CD4-positive, alpha-beta memory T cell (primary cell): Measurements from ENCODE around the gene ZBTB18. TPM values are rescaled to one million over a fixed set of nuclear protein-coding genes. Genes with fewer than 3 reads are reported as not detected.

ENCODE experiments used
- CTCF ChIA-PET: fragments of 350-600 bp; sonication (Branson Sonifier 250); formaldehyde crosslinking; loops from one replicate; lab custom pipeline; 2021; ENCODE audit warnings: inconsistent platforms; ENCODE audit not compliant: partially characterized antibody; lab: Charles Lee
- POLR2A ChIA-PET: fragments of 350-600 bp; sonication (Branson Sonifier 250); formaldehyde crosslinking; loops from one replicate; lab custom pipeline; 2021; ENCODE audit not compliant: partially characterized antibody; lab: Charles Lee
- DNase-seq, 5 donors: peaks; one replicate each; pipeline versions ENCODE4 v3.0.0 to v3.0.0-alpha.2; 2020 to 2022; ENCODE audit warnings: mixed read lengths in 1 of 5
- H3K27ac ChIP-seq: one replicate; pipeline ENCODE4 v1.7.0; 2013; ENCODE audit warnings: low read depth, low read length
- H3K27me3 ChIP-seq: 2 replicates; pipeline ENCODE4 v1.7.0; 2013; ENCODE audit warnings: mild to moderate bottlenecking, low read length, moderate library complexity; ENCODE audit not compliant: insufficient read depth
- H3K36me3 ChIP-seq: 2 replicates; pipeline ENCODE4 v1.7.0; 2013; ENCODE audit warnings: mild to moderate bottlenecking, low read length, moderate library complexity; ENCODE audit not compliant: insufficient read depth
- H3K4me1 ChIP-seq: 2 replicates; pipeline ENCODE4 v1.7.0; 2013; ENCODE audit warnings: mild to moderate bottlenecking, low read length, moderate library complexity; ENCODE audit not compliant: insufficient read depth
- H3K4me3 ChIP-seq, 2 donors: one replicate each; pipeline ENCODE4 v1.7.0; 2013; ENCODE audit warnings: low read length in 2 of 2, mild to moderate bottlenecking in 1 of 2
- H3K9me3 ChIP-seq, 2 donors: one replicate each; pipeline ENCODE4 v1.7.0; 2013; ENCODE audit warnings: low read length in 2 of 2, control low read depth in 1 of 2; ENCODE audit not compliant: control insufficient read depth in 1 of 2
- H3K27ac Mint-ChIP-seq, 7 donors: one replicate each; pipeline ENCODE4 v1.8.0; 2020 to 2021; ENCODE audit warnings: mixed read lengths in 7 of 7, mild to moderate bottlenecking in 6 of 7, inconsistent platforms in 3 of 7, moderate library complexity in 3 of 7
- H3K27me3 Mint-ChIP-seq, 2 donors: one replicate each; pipeline ENCODE4 v1.8.0; 2020 to 2021; ENCODE audit warnings: mixed read lengths in 2 of 2
- H3K36me3 Mint-ChIP-seq, 2 donors: one replicate each; pipeline ENCODE4 v1.8.0; 2020 to 2021; ENCODE audit warnings: mixed read lengths in 2 of 2, inconsistent platforms in 1 of 2, mild to moderate bottlenecking in 1 of 2
- H3K4me1 Mint-ChIP-seq, 4 donors: one replicate each; pipeline ENCODE4 v1.8.0; 2020 to 2021; ENCODE audit warnings: mixed read lengths in 4 of 4, mild to moderate bottlenecking in 1 of 4
- H3K4me3 Mint-ChIP-seq, 8 donors: one replicate each; pipeline ENCODE4 v1.8.0; 2020 to 2021; ENCODE audit warnings: mixed read lengths in 8 of 8, mild to moderate bottlenecking in 7 of 8, moderate library complexity in 6 of 8, inconsistent platforms in 3 of 8
- H3K9me3 Mint-ChIP-seq, 8 donors: one replicate each; pipeline ENCODE4 v1.8.0; 2020 to 2021; ENCODE audit warnings: mixed read lengths in 8 of 8, mild to moderate bottlenecking in 5 of 8, inconsistent platforms in 3 of 8, moderate library complexity in 1 of 8
- intact Hi-C: fragments of 100-400 bp; cut with micrococcal nuclease; formaldehyde crosslinking; loops from one replicate; pipeline ENCODE4 v1.15.1; 2023
- polyA plus RNA-seq, 2 donors: library from polyadenylated mRNA; unstranded; fragments of 300-500 nt; fragmentation: Illumina TruSeq; gene quantifications; one replicate each; pipeline ENCODE4 v1.2.3, GENCODE V29; 2021
- total RNA-seq, 2 experiments: library from RNA; stranded (reverse); gene quantifications; one replicate each; pipeline ENCODE4 v1.2.3, GENCODE V29; 2021

The ZBTB18 gene
- total and polyA plus RNA-seq, 4 experiments from 2014 or later, result 1.5 to 65.3 (median 32.4) TPM

- no peak overlapping the region for H3K27ac Mint-ChIP-seq
- peaks cover 4 to 6% of the 10 kb centered on the region in 2 donors for H3K27me3 Mint-ChIP-seq
- no peaks in the 10 kb centered on the region for H3K9me3 Mint-ChIP-seq
- POLR2A ChIA-PET, result no interaction called here
- H3K36me3 Mint-ChIP-seq, result no peaks in the 10 kb centered on the region
- H3K4me1 Mint-ChIP-seq, result no peaks in the 10 kb centered on the region
- intact Hi-C loops, result no loop called here
- no peak for DNase-seq
- CTCF ChIA-PET, result no interaction called here
- Histone ChIP-seq H3K36me3 (no peaks in the 10 kb centered on the region), H3K27ac (no peak overlapping the region), H3K9me3 (no peaks in the 10 kb centered on the region), H3K27me3 (no peaks in the 10 kb centered on the region), H3K4me3 (no peak overlapping the region), H3K4me1 (no peaks in the 10 kb centered on the region)
- no peak overlapping the region for H3K4me3 Mint-ChIP-seq
Observed at GRCh38 chr1:244022864-244023440, 28.1 kb upstream of the ZBTB18 start.

DNA sequence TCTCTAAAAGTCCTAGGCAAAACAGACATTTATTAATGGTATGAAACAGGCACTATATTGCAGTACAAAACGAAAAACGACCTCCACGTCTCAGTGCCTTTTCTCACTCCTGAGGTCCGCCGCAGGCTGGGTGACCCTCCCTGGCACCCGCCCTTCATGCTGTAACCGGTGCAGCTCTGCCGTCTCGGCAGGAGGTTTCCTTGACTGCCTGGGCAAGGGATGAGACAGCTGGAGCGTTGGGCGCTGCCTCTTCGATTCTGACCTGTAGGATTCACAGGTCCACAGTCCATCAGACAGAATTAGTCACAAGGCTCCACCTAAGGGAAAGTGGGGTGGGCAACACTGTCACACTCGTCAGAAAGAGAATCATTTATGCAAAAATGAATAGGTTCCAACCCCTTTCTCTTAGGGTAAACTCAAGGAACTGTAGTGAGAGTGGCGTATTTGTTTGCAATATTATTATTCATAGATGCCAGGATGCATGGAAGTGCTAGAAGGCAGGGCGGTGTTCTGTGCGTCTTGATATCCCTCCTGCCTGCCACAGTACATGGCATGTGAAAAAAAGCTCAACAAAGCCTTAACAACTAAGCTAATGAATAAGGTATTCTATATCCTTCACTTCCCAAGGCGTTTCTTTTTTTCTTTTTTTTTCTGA, 23.5 kb upstream of the ZBTB18 start:
- no peak for DNase-seq
- no peaks in the 10 kb centered on the region for H3K9me3 Mint-ChIP-seq
- peaks cover 1 to 5% of the 10 kb centered on the region in 2 donors for H3K27me3 Mint-ChIP-seq
- H3K36me3 ChIP-seq, result no peaks in the 10 kb centered on the region
- ChIA-PET CTCF (interaction anchor here (1.3 kb wide), 1 partner anchor 684 kb away, joined by 3 read pairs; no protein-coding TSS in a partner anchor), POLR2A (no interaction called here)
- no peak overlapping the region for H3K4me3 ChIP-seq
- no peaks in the 10 kb centered on the region for H3K27me3 ChIP-seq
- no peaks in the 10 kb centered on the region for H3K36me3 Mint-ChIP-seq
- no peaks in the 10 kb centered on the region for H3K9me3 ChIP-seq
- H3K4me3 Mint-ChIP-seq, result no peak overlapping the region
- H3K27ac ChIP-seq, result no peak overlapping the region
- intact Hi-C loops, result no loop called here
- no peaks in the 10 kb centered on the region for H3K4me1 ChIP-seq
- H3K27ac Mint-ChIP-seq, result peak overlapping the region in 1 of 7 donors; percentile 47
- no peaks in the 10 kb centered on the region for H3K4me1 Mint-ChIP-seq

DNA sequence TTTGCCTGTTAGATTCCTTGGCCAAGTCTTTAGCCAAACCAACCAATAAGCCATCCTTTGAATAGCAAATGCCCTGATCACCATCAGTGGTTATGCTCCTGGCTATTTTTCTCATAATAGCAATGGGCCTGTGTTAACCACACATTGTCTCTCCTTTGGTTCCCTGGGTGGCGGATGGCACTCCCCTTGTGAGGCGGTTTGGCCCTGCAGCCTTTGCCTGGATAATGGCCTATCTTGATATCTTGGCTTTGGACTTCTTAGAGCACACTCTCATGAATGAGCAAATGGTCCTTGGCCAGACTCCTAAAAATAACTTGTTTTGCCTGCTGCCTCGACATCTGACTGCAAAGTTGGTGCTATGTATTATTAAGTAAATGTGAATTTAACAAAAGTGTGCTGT, 22.4 kb upstream of the ZBTB18 start:
- no peaks in the 10 kb centered on the region for H3K4me1 ChIP-seq
- no peak overlapping the region for H3K27ac ChIP-seq
- no peak overlapping the region for H3K27ac Mint-ChIP-seq
- no peaks in the 10 kb centered on the region for H3K36me3 Mint-ChIP-seq
- DNase-seq, result no peak
- intact Hi-C loops, result no loop called here
- H3K9me3 Mint-ChIP-seq, result no peaks in the 10 kb centered on the region
- H3K27me3 Mint-ChIP-seq, result peaks cover 6 to 8% of the 10 kb centered on the region in 2 donors
- ChIA-PET CTCF (no interaction called here), POLR2A (interaction anchor here (1.1 kb wide), 1 partner anchor 19 kb away, joined by 5 read pairs; no protein-coding TSS in a partner anchor)
- no peaks in the 10 kb centered on the region for H3K9me3 ChIP-seq
- no peak overlapping the region for H3K4me3 ChIP-seq
- no peak overlapping the region for H3K4me3 Mint-ChIP-seq
- no peaks in the 10 kb centered on the region for H3K27me3 ChIP-seq
- no peaks in the 10 kb centered on the region for H3K4me1 Mint-ChIP-seq
- H3K36me3 ChIP-seq, result no peaks in the 10 kb centered on the region

- Histone ChIP-seq H3K9me3 (no peaks in the 10 kb centered on the region), H3K27ac (no peak overlapping the region), H3K27me3 (no peaks in the 10 kb centered on the region), H3K4me3 (no peak overlapping the region), H3K36me3 (no peaks in the 10 kb centered on the region), H3K4me1 (no peaks in the 10 kb centered on the region)
- ChIA-PET POLR2A (interaction anchor here (1.1 kb wide), 1 partner anchor 18 kb away, joined by 5 read pairs; no protein-coding TSS in a partner anchor), CTCF (no interaction called here)
- no peaks in the 10 kb centered on the region for H3K4me1 Mint-ChIP-seq
- no peaks in the 10 kb centered on the region for H3K36me3 Mint-ChIP-seq
- no peaks in the 10 kb centered on the region for H3K9me3 Mint-ChIP-seq
- H3K4me3 Mint-ChIP-seq, result no peak overlapping the region
- intact Hi-C loops, result no loop called here
- no peak for DNase-seq
- H3K27me3 Mint-ChIP-seq, result peaks cover 8% of the 10 kb centered on the region in 2 donors
- no peak overlapping the region for H3K27ac Mint-ChIP-seq
Observed at GRCh38 chr1:244029124-244029523, 22.0 kb upstream of the ZBTB18 start.

GRCh38 chr1:244030481-244031040, 20.5 kb upstream of the ZBTB18 start:
- H3K27me3 ChIP-seq, result no peaks in the 10 kb centered on the region
- ChIA-PET POLR2A (no interaction called here), CTCF (no interaction called here)
- Mint-ChIP-seq H3K27ac (no peak overlapping the region), H3K36me3 (no peaks in the 10 kb centered on the region), H3K9me3 (no peaks in the 10 kb centered on the region), H3K4me1 (no peaks in the 10 kb centered on the region), H3K4me3 (no peak overlapping the region), H3K27me3 (peaks cover 8% of the 10 kb centered on the region in 2 donors)
- intact Hi-C loops, result no loop called here
- no peaks in the 10 kb centered on the region for H3K9me3 ChIP-seq
- no peak for DNase-seq
- H3K27ac ChIP-seq, result no peak overlapping the region
- no peaks in the 10 kb centered on the region for H3K4me1 ChIP-seq
- H3K36me3 ChIP-seq, result no peaks in the 10 kb centered on the region
- H3K4me3 ChIP-seq, result no peak overlapping the region

GRCh38 chr1:244035358-244035757, 15.7 kb upstream of the ZBTB18 start:
- no peaks in the 10 kb centered on the region for H3K4me1 ChIP-seq
- intact Hi-C loops, result no loop called here
- H3K4me1 Mint-ChIP-seq, result no peaks in the 10 kb centered on the region
- H3K27ac ChIP-seq, result no peak overlapping the region
- H3K27me3 Mint-ChIP-seq, result peaks cover 10 to 15% of the 10 kb centered on the region in 2 donors
- H3K9me3 Mint-ChIP-seq, result no peaks in the 10 kb centered on the region
- POLR2A ChIA-PET, result interaction anchor here (2.2 kb wide), 1 partner anchor 12 kb away, joined by 11 read pairs; no protein-coding TSS in a partner anchor
- H3K36me3 Mint-ChIP-seq, result no peaks in the 10 kb centered on the region
- no peak overlapping the region for H3K4me3 ChIP-seq
- no peak overlapping the region for H3K4me3 Mint-ChIP-seq
- no peaks in the 10 kb centered on the region for H3K36me3 ChIP-seq
- H3K9me3 ChIP-seq, result no peaks in the 10 kb centered on the region
- H3K27ac Mint-ChIP-seq, result no peak overlapping the region
- DNase-seq, result no peak
- H3K27me3 ChIP-seq, result no peaks in the 10 kb centered on the region
- CTCF ChIA-PET, result no interaction called here

GRCh38 chr1:244037252-244037651, 13.8 kb upstream of the ZBTB18 start:
- Histone ChIP-seq H3K4me3 (no peak overlapping the region), H3K36me3 (no peaks in the 10 kb centered on the region), H3K27ac (no peak overlapping the region), H3K4me1 (no peaks in the 10 kb centered on the region), H3K9me3 (no peaks in the 10 kb centered on the region), H3K27me3 (no peaks in the 10 kb centered on the region)
- ChIA-PET CTCF (interaction anchor here (1.0 kb wide), 1 partner anchor 65 kb away, joined by 3 read pairs; no protein-coding TSS in a partner anchor), POLR2A (no interaction called here)
- Mint-ChIP-seq H3K4me3 (no peak overlapping the region), H3K36me3 (no peaks in the 10 kb centered on the region), H3K27ac (no peak overlapping the region), H3K27me3 (peaks cover 11 to 17% of the 10 kb centered on the region in 2 donors), H3K9me3 (no peaks in the 10 kb centered on the region), H3K4me1 (no peaks in the 10 kb centered on the region)
- no peak for DNase-seq
- intact Hi-C loops, result no loop called here
